ENCODE results near the gene NASP. TPM values are rescaled to one million over a fixed set of nuclear protein-coding genes. Genes with fewer than 3 reads are reported as not detected.

NASP gene
- total RNA-seq, 1 donor from 2014 or later: 55.6 TPM

DNA sequence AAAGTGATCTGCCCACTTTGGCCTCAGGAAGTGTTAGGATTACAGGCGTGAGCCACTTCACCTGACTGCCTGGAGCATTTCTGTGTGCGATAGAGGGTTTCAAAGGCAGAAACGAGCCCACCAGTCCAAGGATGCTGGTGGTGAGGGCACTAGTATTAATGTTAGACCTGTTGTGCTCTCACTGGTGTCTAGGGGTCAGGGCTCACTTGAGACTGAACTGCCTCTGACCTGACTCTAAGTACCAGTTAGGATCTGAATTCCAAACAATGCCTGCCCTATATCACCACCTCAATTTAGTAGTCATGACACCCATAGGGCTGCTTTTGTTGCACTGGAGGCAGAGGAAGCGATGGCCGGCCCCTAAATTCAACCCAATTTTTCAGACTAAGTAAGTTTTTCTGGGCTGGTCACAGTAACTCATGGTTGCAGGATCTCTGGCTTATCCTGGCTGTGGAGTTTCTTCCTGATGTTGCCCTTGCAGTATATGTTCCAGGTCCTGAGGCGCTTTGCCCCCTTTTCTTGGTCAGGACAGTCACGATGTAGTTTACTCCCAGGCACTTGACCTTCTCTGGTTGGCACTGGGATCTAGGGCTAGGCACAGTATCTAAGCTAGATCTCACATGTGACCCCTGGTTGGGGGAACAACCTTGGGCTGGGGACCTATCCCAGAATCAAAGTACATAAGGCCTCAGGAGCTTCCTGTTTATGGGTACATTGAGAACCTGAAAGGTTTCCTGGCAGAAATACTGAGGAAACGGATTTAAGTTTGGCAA, 35.5 kb downstream of the NASP start:
- no peak for DNase-seq (ENCODE audit: low read depth in 2 of 2)

DNA sequence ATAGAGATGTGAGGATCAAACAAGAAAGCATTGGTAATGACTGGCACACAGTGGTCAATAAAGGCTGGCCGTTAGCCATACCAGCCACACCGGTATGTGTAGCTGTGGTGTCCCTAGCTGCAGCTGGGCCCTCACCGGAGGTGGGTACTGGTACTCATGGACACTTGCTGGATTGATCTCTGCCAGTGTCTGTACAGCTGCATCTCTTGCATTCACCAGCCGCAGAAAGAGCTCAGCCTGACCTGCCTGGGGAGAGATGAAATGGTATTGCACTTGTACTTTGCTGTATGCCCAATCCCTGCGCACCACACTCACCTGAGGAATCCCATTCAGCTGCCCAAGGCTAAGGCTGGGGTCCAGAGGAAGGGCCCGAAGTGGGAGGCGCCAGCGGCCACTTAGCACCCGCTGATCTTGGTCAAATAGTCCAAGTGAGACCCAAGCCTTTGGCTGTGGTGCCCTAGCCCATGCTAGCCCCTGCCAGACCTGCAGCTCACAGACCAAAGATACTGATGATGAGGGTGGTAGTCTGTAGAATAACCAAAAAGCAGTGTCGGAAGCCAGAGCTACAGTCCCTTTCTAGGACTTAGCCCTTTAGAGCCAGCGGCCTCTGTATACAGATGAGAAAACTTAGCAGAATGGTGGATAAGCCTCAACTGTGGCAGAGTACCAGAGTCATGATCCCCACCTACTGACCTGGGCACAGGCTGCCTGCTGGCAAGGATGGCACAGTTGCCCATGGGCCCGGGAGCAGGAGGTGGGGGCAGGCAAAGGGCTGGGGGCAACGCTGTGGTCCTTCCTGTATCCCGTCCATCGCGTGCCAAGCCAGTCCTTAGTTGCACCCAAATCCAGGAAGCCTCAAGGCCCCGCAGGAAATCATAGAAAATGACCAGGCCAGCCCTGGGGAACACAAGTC, 37.0 kb downstream of the NASP start:
- no peak for DNase-seq (ENCODE audit: low read depth in 2 of 2)

DNA sequence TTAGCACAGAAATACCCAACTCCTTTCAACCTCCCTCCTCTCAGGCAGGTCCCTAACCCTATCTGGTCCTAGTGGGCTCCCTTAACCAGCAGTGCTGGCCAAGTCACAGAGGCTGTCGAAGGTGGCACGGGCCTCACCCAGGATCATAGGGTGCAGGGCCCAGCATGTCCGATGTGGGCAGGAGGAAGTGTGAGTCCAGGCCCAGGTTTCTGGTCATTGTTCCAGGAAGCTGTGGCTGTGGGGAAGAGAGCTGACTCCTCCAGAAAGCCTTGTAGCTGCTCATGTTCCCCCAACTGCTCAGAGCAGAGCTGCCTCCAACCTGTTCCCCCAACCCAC, 37.6 kb downstream of the NASP start:
- peak in 1 of 2 donors; percentile 51 for DNase-seq (ENCODE audit: low read depth in 2 of 2)

DNA sequence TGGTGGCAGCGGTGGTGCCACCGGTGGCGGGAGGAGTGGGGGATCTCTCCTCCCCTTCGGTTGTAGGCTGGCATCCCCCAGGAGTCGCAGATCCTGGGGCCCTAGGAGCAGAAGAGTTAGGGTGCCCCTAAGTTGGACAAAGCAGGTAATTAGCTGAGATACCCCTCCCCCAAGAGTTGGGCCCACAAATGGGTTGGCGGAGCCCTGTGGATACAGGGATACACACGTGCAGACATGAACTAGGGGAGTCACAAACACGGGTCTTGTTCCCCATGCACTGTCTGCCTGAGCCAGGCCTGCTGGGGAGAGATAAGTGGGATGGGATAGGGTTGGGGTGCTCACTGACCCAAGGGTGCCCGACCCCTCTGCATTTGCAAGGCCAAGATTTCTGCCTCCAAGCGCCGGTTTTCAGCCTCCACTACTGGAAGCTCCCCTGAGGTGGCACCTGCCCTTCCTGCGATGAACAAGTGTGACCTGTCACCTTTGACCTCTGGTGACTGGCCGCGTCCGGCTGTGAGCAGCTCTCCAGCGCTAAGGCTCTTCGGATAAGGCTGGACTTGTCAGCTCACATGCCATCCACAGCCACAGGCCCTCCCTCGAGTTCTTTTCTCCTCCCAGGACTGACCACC, 38.2 kb downstream of the NASP start:
- peak in 1 of 2 donors; percentile 33 for DNase-seq (ENCODE audit: low read depth in 2 of 2)

GRCh38 chr1:45622524-45623394, 38.9 kb downstream of the NASP start:
- no peak for DNase-seq (ENCODE audit: low read depth in 2 of 2)

DNA sequence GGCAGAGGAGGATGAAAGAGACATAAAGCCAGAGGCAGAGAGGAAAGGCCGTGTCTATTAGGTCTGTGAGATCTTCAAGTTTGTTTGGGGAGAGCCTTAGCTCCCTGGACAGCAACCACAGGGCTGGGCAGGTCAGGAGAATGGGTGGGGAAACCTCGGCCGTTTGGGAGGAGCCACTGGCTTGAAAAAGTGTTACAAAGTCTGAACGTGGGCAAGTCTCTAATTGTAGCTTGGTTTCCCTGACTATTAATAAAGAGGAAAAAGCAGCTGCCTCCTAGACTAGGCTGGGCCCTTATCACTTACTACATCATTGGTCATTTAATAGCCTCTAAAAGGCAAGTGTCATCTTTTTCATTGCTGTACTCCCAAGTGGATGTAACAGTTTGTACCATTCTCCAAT, 40.1 kb downstream of the NASP start, which contains the start of gene CCDC17:
TSS of gene CCDC17 (minus strand) at position 83 of the 400 bp plus-strand sequence. CDS start 145 bp downstream, outside the sequence.
- no peak for DNase-seq (ENCODE audit: low read depth in 2 of 2)

- DNase-seq (ENCODE audit: low read depth in 2 of 2): peak in 1 of 2 donors; percentile 86
Measured at GRCh38 chr1:45629035-45629434, 45.2 kb downstream of the NASP start.

- no peak for DNase-seq (ENCODE audit: low read depth in 2 of 2)
Measured at GRCh38 chr1:45630429-45630828, 46.6 kb downstream of the NASP start.

- no peak for DNase-seq (ENCODE audit: low read depth in 2 of 2)
Measured at GRCh38 chr1:45635211-45635610, 51.4 kb downstream of the NASP start.

GRCh38 chr1:45640293-45640692, 56.5 kb downstream of the NASP start:
- DNase-seq (ENCODE audit: low read depth in 2 of 2): no peak

GRCh38 chr1:45643321-45643720, 59.5 kb downstream of the NASP start:
- no peak for DNase-seq (ENCODE audit: low read depth in 2 of 2)

DNA sequence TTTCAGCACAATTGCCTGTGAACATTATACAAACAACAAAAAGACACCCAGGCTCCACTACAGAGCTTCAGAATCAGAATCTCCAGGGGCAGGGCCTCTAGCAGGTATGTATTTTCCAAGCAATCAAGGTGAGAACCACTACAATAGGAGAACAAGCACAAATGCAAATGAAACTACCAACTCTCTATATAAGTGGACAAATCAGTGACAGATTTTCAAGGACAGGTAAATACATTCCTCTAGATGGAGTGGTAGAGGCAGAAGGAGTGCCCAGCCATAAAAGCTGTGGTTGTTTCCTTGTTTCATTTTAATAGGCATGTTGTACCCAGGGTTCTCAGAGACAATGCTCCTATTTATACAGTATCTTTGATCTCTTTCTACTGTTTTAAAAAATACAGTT, 60.1 kb downstream of the NASP start:
- DNase-seq (ENCODE audit: low read depth in 2 of 2): no peak

DNA sequence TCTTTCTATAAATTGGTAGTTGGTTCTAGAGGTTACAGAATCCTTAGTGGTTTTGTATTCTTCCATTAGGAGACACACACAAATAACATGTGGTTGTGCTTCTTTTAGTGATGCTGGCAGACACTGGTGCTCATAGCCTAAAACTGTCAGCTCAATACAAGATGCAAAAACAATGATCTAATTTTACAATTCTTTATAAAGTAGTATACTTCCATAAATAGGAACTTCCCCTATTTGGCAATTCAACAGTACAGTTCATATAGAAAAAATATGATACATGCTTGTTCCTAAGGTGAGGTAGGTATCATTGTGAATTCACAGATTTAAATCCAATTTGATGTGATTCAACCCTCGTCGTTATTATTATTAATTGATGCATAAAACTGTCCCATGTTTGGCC, 60.8 kb downstream of the NASP start:
- DNase-seq (ENCODE audit: low read depth in 2 of 2): no peak

- DNase-seq (ENCODE audit: low read depth in 2 of 2): peak; percentile 56 to 67
Measured at GRCh38 chr1:45647248-45648021, 63.6 kb downstream of the NASP start.

DNA sequence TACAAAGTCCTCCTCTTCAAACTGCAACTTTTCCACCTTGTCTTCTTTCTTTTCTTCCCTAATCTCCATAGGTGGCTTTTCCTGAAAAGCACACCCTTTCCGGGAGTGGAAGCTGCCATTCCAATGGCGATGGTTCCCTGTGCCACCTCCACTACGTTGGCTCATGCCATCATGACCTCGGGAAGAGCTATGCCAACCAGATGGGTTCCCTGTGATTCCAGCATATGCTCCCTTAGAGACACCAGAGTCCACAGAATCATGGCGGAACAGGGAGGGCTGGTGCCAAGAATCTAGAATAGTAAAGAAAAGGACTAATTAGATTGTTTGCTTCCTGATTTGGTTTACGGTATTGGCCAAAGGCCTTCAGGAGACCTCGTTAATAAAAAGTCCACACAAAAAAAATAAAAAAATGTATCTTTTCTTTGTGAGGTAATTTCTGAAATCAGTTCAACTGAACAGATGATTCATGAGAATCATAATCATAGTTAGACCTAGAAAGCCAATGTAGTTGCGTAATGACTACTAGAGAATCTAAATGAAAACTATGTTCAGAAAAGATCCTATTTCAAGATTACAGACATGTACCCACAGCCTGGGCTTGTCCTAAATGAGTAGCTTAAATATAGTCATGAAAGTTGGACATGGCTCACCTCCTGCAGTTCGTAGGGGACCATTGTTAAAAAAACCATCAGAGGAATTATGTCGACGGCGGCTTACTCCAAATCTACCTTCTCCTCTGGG, 70.9 kb downstream of the NASP start:
- no peak for DNase-seq (ENCODE audit: low read depth in 2 of 2)

- no peak for DNase-seq (ENCODE audit: low read depth in 2 of 2)
Measured at GRCh38 chr1:45656573-45657226, 72.9 kb downstream of the NASP start.

- no peak for DNase-seq (ENCODE audit: low read depth in 2 of 2)
Measured at GRCh38 chr1:45658171-45658570, 74.3 kb downstream of the NASP start.

DNA sequence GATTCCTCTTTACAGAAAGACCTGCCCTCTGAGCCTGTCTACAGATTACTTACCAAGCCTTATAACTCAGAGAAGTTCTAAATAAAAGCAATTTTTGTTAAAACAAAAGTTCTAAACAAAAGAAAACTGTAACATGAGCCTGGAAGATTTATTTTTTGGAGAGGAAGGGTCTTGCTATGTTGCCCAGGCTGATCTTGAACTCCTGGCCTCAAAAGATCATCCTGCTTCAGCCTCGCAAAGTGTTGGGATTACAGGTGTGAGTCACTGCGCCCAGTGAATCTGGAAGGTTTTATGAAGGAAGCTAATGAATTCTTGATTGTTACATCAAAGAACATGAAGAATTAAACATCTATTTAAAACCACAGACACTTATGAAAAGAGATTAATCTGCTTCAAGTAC, 75.4 kb downstream of the NASP start:
- no peak for DNase-seq (ENCODE audit: low read depth in 2 of 2)

DNA sequence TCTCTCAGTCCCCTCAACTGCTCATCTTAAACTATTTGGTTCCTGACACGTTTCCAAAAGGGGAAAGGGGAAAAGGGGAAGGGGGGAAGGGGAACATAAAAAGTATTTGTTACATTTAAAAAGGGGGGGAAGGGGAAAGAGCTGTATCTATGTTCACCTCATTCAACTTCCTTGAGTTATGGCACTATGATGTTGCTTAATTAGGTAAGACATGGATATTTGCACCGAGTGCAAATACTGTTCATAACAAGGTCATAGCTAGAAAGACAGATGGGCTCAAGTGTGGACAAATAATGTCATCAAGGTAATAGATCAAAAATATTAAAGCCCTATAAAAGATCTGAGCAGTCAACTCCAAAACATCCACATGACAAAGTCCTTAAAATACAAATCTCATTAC, 76.5 kb downstream of the NASP start:
- no peak for DNase-seq (ENCODE audit: low read depth in 2 of 2)

Data from lung microvascular endothelial cell (primary cell).